Cortex of kidney (tissue), 1 donor: ENCODE results near the gene BLTP2.
"Not testable (repeated sequence)": the region's sequence is repeated elsewhere in the genome, so short reads cannot be mapped to it uniquely, and the experiment has no call there.

Experiments used
- DNase-seq: peaks from one replicate; lab custom pipeline; 2025; lab: John Stamatoyannopoulos, UW

BLTP2 gene

GRCh38 chr17:28644787-28645575 is at the start of gene BLTP2:
TSS of gene BLTP2 (minus strand) at chr17:28645158. CDS start at chr17:28645056, 102 bp downstream.
- DNase-seq: no peak

GRCh38 chr17:28693869-28694268 is 48.9 kb upstream of the BLTP2 start:
- no peak for DNase-seq

- no peak for DNase-seq
Measured at GRCh38 chr17:28689011-28689410, 44.1 kb upstream of the BLTP2 start.

- DNase-seq: no peak
Measured at GRCh38 chr17:28688481-28688880, 43.5 kb upstream of the BLTP2 start.

GRCh38 chr17:28686296-28686695 is 41.3 kb upstream of the BLTP2 start:
- no peak for DNase-seq

GRCh38 chr17:28685366-28685765 is 40.4 kb upstream of the BLTP2 start:
- DNase-seq: no peak

- no peak for DNase-seq
Measured at GRCh38 chr17:28684963-28685362, 40.0 kb upstream of the BLTP2 start.

GRCh38 chr17:28682655-28683054 is 37.7 kb upstream of the BLTP2 start:
- no peak for DNase-seq

GRCh38 chr17:28675980-28676379 is 31.0 kb upstream of the BLTP2 start:
- no peak for DNase-seq

- no peak for DNase-seq
Measured at GRCh38 chr17:28675490-28675889, 30.5 kb upstream of the BLTP2 start.

- DNase-seq: no peak
Measured at GRCh38 chr17:28669918-28670317, 25.0 kb upstream of the BLTP2 start.

- DNase-seq: no peak
Measured at GRCh38 chr17:28667870-28668269, 22.9 kb upstream of the BLTP2 start.

- DNase-seq: no peak
Measured at GRCh38 chr17:28665994-28666393, 21.0 kb upstream of the BLTP2 start.

- DNase-seq: no peak
Measured at GRCh38 chr17:28663723-28664122, 18.8 kb upstream of the BLTP2 start.

- DNase-seq: no peak
Measured at GRCh38 chr17:28662527-28662829, 17.5 kb upstream of the BLTP2 start.

GRCh38 chr17:28661635-28662526 is 16.9 kb upstream of the BLTP2 start, which contains the start of the genes SDF2 and SUPT6H:
TSS of gene SDF2 (minus strand) at chr17:28661906. CDS start at chr17:28661876, 30 bp downstream.
TSS of gene SUPT6H (plus strand) at chr17:28662205. CDS start at chr17:28673402, 11,197 bp downstream.
- DNase-seq: no peak

- DNase-seq: not testable (repeated sequence)
Measured at GRCh38 chr17:28659497-28659881, 14.5 kb upstream of the BLTP2 start.

- DNase-seq: not testable (repeated sequence)
Measured at GRCh38 chr17:28658766-28659496, 14.0 kb upstream of the BLTP2 start.

- not testable (repeated sequence) for DNase-seq
Measured at GRCh38 chr17:28658342-28658741, 13.4 kb upstream of the BLTP2 start.

- DNase-seq: no peak
Measured at GRCh38 chr17:28657756-28658155, 12.8 kb upstream of the BLTP2 start.

- DNase-seq: no peak
Measured at GRCh38 chr17:28655160-28655559, 10.2 kb upstream of the BLTP2 start.

- DNase-seq: no peak
Measured at GRCh38 chr17:28648698-28649097, 3.7 kb upstream of the BLTP2 start.
